H1 (cell line): ENCODE results near the gene SYCE1L. TPM values are rescaled to one million over a fixed set of nuclear protein-coding genes. Genes with fewer than 3 reads are reported as not detected.

Source experiments
- ASH2L ChIP-seq: fragments of 200-600, 300-600 bp; sonication (generic); IDR thresholded peaks from one replicate; pipeline ENCODE4 v1.7.1; 2017; ENCODE audit warnings: low read length
- EP300 ChIP-seq, 2 experiments: IDR thresholded peaks; 1 replicate in 1 of 2; 2 replicates in 1 of 2; pipeline ENCODE4 v1.6.1; 2011 to 2012; ENCODE audit warnings: low read depth in 2 of 2, low read length in 2 of 2, mild to moderate bottlenecking in 2 of 2, borderline replicate concordance in 1 of 2, inconsistent platforms in 1 of 2, moderate library complexity in 1 of 2
- NANOG ChIP-seq: IDR thresholded peaks from 2 replicates; pipeline ENCODE4 v1.6.1; 2011; ENCODE audit warnings: low read length, low read depth, mild to moderate bottlenecking, inconsistent platforms; ENCODE audit not compliant: insufficient read depth, poor library complexity, severe bottlenecking
- POLR2A ChIP-seq, 2 experiments: IDR thresholded peaks; 1 replicate in 1 of 2; 2 replicates in 1 of 2; pipeline ENCODE4 v1.6.1; 2011; ENCODE audit warnings: low read depth in 2 of 2, low read length in 2 of 2, mild to moderate bottlenecking in 2 of 2; ENCODE audit errors: control extremely low read depth in 1 of 2
- POU5F1 ChIP-seq: IDR thresholded peaks from 2 replicates; pipeline ENCODE4 v1.6.1; 2011; ENCODE audit warnings: low read depth, mild to moderate bottlenecking, low read length, moderate library complexity
- RAD21 ChIP-seq, 2 experiments: IDR thresholded peaks in 1 of 2; conservative IDR thresholded peaks in 1 of 2; 2 replicates each; pipeline ENCODE4 v1.6.1; 2011; ENCODE audit warnings: low read depth in 2 of 2, low read length in 2 of 2, improper control_type of control experiment in 1 of 2, inconsistent platforms in 1 of 2, mild to moderate bottlenecking in 1 of 2, moderate library complexity in 1 of 2
- RNF2 ChIP-seq: fragments of 200-900, 300-1000 bp; sonication (generic); IDR thresholded peaks from 2 replicates; pipeline ENCODE4 v1.7.1; 2016; ENCODE audit warnings: borderline replicate concordance, low read depth, mild to moderate bottlenecking, antibody characterized with exemption, low read length; ENCODE audit not compliant: poor library complexity, severe bottlenecking; ENCODE audit errors: missing control alignments
- SAP30 ChIP-seq: fragments of 300-600 bp; sonication (generic); IDR thresholded peaks from 2 replicates; pipeline ENCODE4 v1.7.1; 2012; ENCODE audit warnings: low read length, moderate library complexity, mild to moderate bottlenecking, inconsistent platforms; ENCODE audit not compliant: insufficient read depth, insufficient replicate concordance
- SP1 ChIP-seq: IDR thresholded peaks from 2 replicates; pipeline ENCODE4 v1.6.1; 2011; ENCODE audit warnings: low read depth, low read length
- SUZ12 ChIP-seq: fragments of 200-600 bp; sonication (generic); IDR thresholded peaks from 2 replicates; pipeline ENCODE4 v1.6.1; 2012; ENCODE audit warnings: mild to moderate bottlenecking, inconsistent platforms, low read length, moderate library complexity, mixed read lengths
- YY1 ChIP-seq: IDR thresholded peaks from 2 replicates; pipeline ENCODE4 v1.6.1; 2011; ENCODE audit warnings: low read depth, mild to moderate bottlenecking, low read length
- polyA plus RNA-seq, 7 experiments: library from polyadenylated mRNA; depleted of rRNA in 3 of 7; stranded (reverse) in 5 of 7; unstranded in 2 of 7; fragments of >200 nt in 5 of 7; fragments of 200-250 nt in 2 of 7; gene quantifications; 1 replicate in 5 of 7; 2 replicates in 1 of 7; 4 replicates in 1 of 7; pipeline versions ENCODE4 v1.2.1 to v1.2.3, GENCODE V29; 2011 to 2013; ENCODE audit warnings: missing spikeins in 2 of 7, mixed read lengths in 2 of 7
- total RNA-seq: library from RNA; stranded (reverse); fragmentation: NEBNext Ultra II Directional; extraction: Animal tissue kit (Norgen Biotek cat#: 25700); gene quantifications from 2 replicates; pipeline ENCODE4 v1.2.1, GENCODE V29; 2021

The SYCE1L gene
- total and polyA plus RNA-seq, 2 of the 8 experiments (the other 6 are each of a cell fraction or from before 2014, with no cell fraction given): 5.8 to 6.8 TPM

DNA sequence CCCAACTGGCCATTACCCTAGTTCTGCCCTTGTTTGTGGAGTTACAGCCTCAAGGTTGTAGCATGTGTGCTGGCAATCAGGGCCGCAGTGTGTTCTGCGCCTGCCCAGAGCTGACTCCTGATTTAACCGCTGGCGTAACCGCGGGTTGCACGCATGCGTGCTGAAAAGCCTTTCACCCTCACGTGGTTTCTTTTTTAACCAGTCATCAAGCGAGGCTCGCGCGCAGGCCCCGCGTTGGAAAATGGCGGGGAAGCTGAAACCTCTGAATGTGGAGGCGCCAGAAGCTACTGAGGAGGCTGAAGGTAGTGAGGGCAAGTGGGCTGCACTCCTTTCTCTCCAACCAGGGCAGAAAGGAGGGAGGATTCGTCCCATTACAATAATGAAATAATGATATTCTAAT, at the start of gene SYCE1L (continued):
- TF ChIP-seq SP1: no peak
- no peak for TF ChIP-seq NANOG
- TF ChIP-seq EP300 (IDR thresholded peaks at IDR 0.05; ENCODE audit: borderline replicate concordance in 1 of 2, low read depth in 2 of 2, low read length in 2 of 2): no peak
- no peak for TF ChIP-seq SUZ12
- TF ChIP-seq POLR2A (IDR thresholded peaks at IDR 0.05; ENCODE audit: control extremely low read depth in 1 of 2, low read depth in 2 of 2, low read length in 2 of 2): no peak
- TF ChIP-seq RNF2: no peak
- no peak for TF ChIP-seq ASH2L
- TF ChIP-seq RAD21 (IDR thresholded peaks at IDR 0.05 in 1 of 2, conservative IDR thresholded peaks at IDR 0.05 in 1 of 2; ENCODE audit: low read depth in 2 of 2, low read length in 2 of 2): no peak
- TF ChIP-seq POU5F1: no peak
- TF ChIP-seq YY1: no peak
- TF ChIP-seq SAP30: no peak
